Mucosa of descending colon (tissue), 3 donors: ENCODE data around the gene GADD45G. TPM values are rescaled to one million over a fixed set of nuclear protein-coding genes. Genes with fewer than 3 reads are reported as not detected.

ENCODE experiments used
- ATAC-seq: fragments of 200-7000 bp; cut with Tn5 transposase; one replicate; pipeline ENCODE4 v1.9.1; 2020; ENCODE audit warnings: mild to moderate bottlenecking, moderate library complexity
- DNase-seq, 3 donors: peaks; one replicate each; pipeline ENCODE4 v3.0.0-alpha.2; 2020
- H3K36me3 ChIP-seq: fragments of 200-600 bp; one replicate; pipeline ENCODE4 v1.8.0; 2021; ENCODE audit warnings: low read depth, mild to moderate bottlenecking
- H3K4me1 ChIP-seq: fragments of 200-600 bp; one replicate; pipeline ENCODE4 v1.8.0; 2021; ENCODE audit warnings: low read depth, mild to moderate bottlenecking
- H3K4me3 ChIP-seq: fragments of 200-600 bp; one replicate; pipeline ENCODE4 v1.8.0; 2021; ENCODE audit warnings: mild to moderate bottlenecking
- H3K9me3 ChIP-seq: fragments of 200-600 bp; one replicate; pipeline ENCODE4 v1.8.0; 2021; ENCODE audit warnings: mild to moderate bottlenecking
- CTCF ChIP-seq: fragments of 200-600 bp; IDR thresholded peaks from one replicate; pipeline ENCODE4 v1.8.0; 2022; ENCODE audit warnings: antibody characterized with exemption, mild to moderate bottlenecking
- intact Hi-C, 2 donors: fragments of 100-400 bp; cut with DNase I in 1 of 2; cut with micrococcal nuclease in 1 of 2; formaldehyde crosslinking; loops; one replicate each; pipeline versions ENCODE4 v1.11.0 to v1.11.1; 2022; cut with DNase I, micrococcal nuclease
- total RNA-seq, 3 donors: library from RNA; stranded (reverse); fragmentation: NEBNext Ultra II Directional in 2 of 3; extraction: Animal tissue kit (Norgen Biotek cat#: 25700) in 2 of 3; gene quantifications; one replicate each; pipeline versions ENCODE4 v1.2.1 to v1.2.4, GENCODE V29; 2021 to 2023
- donor health status: DM: no; HTN: no; CAD: no; lungs with moderate emphysema.
- donor health status: DM: no; HTN: no; CAD: no.
- donor health status: DM: no; HTN: yes; CAD: no.

The GADD45G gene
- total RNA-seq, 3 donors from 2014 or later: 5.4 to 18.4 (median 6.6) TPM

- no peak for TF ChIP-seq CTCF
- H3K9me3 ChIP-seq: no peaks in the 10 kb centered on the region
- no peaks in the 10 kb centered on the region for H3K36me3 ChIP-seq
- intact Hi-C loops: loop anchor here in 1 of 2 donors (10.0 kb wide), 1 partner anchor 398 kb away; no protein-coding TSS in a partner anchor
- DNase-seq (peak; percentile 69 to 78 (median 74)), ATAC-seq (peak; percentile 51)
- H3K4me3 ChIP-seq: no peak overlapping the region
- H3K4me1 ChIP-seq: peaks cover 16% of the 10 kb centered on the region
Measured at GRCh38 chr9:89606624-89607311, 2.0 kb downstream of the GADD45G start.

- no peak for TF ChIP-seq CTCF
- Histone ChIP-seq H3K36me3 (no peaks in the 10 kb centered on the region), H3K4me3 (no peak overlapping the region), H3K9me3 (no peaks in the 10 kb centered on the region), H3K4me1 (peaks cover 16% of the 10 kb centered on the region)
- no peak for ATAC-seq
- DNase-seq: no peak
- intact Hi-C loops: loop anchor here in 1 of 2 donors (10.0 kb wide), 1 partner anchor 396 kb away; no protein-coding TSS in a partner anchor
Measured at GRCh38 chr9:89608641-89609335, 4.0 kb downstream of the GADD45G start.

DNA sequence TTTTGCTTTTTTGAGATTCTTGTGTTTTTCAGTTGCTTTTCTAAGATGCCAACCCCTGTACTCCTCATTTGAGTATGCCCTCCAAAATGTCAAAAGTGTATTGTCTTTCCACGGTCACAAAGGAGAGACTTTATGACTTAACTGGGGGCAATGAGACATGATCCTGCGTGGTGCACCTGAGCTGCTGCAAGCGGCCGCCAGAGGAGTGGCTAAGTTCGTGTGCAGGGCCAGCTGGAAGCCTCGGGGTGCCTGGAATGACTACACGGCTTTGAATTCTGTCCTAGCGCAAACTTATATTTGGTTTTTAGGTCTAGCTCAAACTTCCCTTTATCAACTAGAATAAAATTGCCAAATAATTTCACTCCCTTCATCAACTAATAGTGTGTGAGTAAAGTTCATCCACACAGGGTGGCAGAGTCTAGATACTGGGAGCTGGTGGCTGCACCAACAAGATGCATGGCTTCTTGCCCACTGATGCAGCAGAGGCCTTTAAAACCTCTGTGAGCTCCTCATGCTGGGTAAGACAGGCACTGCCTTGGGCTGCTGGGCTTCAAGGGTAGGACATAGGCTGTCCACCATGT lies 4.7 kb downstream of the GADD45G start:
- Histone ChIP-seq H3K36me3 (no peaks in the 10 kb centered on the region), H3K4me1 (peaks cover 11% of the 10 kb centered on the region), H3K9me3 (no peaks in the 10 kb centered on the region), H3K4me3 (no peak overlapping the region)
- ATAC-seq (no peak), DNase-seq (no peak)
- TF ChIP-seq CTCF: no peak
- intact Hi-C loops: loop anchor here in 1 of 2 donors (10.0 kb wide), 1 partner anchor 395 kb away; no protein-coding TSS in a partner anchor

GRCh38 chr9:89610391-89610925 lies 5.6 kb downstream of the GADD45G start:
- Histone ChIP-seq H3K4me3 (no peak overlapping the region), H3K4me1 (peaks cover 11% of the 10 kb centered on the region), H3K9me3 (no peaks in the 10 kb centered on the region), H3K36me3 (no peaks in the 10 kb centered on the region)
- ATAC-seq (no peak), DNase-seq (no peak)
- TF ChIP-seq CTCF: no peak
- intact Hi-C loops: no loop called here

- DNase-seq: no peak
Measured at GRCh38 chr9:89611425-89611824, 6.6 kb downstream of the GADD45G start.

More at GRCh38 chr9:89611425-89611824, 6.6 kb downstream of the GADD45G start:
- Histone ChIP-seq H3K36me3 (no peaks in the 10 kb centered on the region), H3K9me3 (no peaks in the 10 kb centered on the region), H3K4me1 (peaks cover 7% of the 10 kb centered on the region), H3K4me3 (no peak overlapping the region)
- no peak for ATAC-seq
- intact Hi-C loops: no loop called here
- no peak for TF ChIP-seq CTCF
